Heart left ventricle (tissue), 13 donors: ENCODE results near the gene SLC23A3.

Experiments used
- CTCF ChIP-seq, 12 donors: fragments of 200-600 bp; sonication (generic) in 4 of 12; IDR thresholded peaks; one replicate each; pipeline versions ENCODE4 v1.5.0 to v1.8.0; 2018 to 2022; ENCODE audit warnings: antibody characterized with exemption in 12 of 12, mild to moderate bottlenecking in 5 of 12
- POLR2A ChIP-seq, 2 donors: fragments of 450-650 bp; IDR thresholded peaks; one replicate each; pipeline ENCODE4 v1.6.1; 2017; ENCODE audit warnings: antibody characterized with exemption in 2 of 2, mild to moderate bottlenecking in 2 of 2, moderate library complexity in 2 of 2
- donor health status: ischemic (EF 13 %, LVEDD 7.1; RV severe dilation, severe dysfunction).
- donor health status: DM: no; HTN: yes; CAD: no.
- donor health status: DM: no; HTN: no; CAD: no.
- donor health status: ischemic (EF 25% LVEDD 6.9; RV normal size, moderate dysfunction).
- donor health status: ischemic (EF 25% LVEDD 5.7; RV mildly dilated, moderate dysfunction).
- donor health status: ischemic (EF 35%, LVEDD 5.7; RV mildly dilated, moderate dysfunction).
- donor health status: nonischemic (EF 11% LVEDD 7.7; RV severe dilation, severe dysfunction).
- donor health status: DM: yes; HTN: yes; CAD: no.
- donor health status: PGD.
- donor health status: ischemic (EF 29% LVEDD 5.4; RV normal size, mild dysfunction).
- donor health status: nonischemic (EF 23%, LVEDD 6.1; RV moderate dilation, normal function).

- TF ChIP-seq CTCF (IDR thresholded peaks at IDR 0.05) (no peak), POLR2A (IDR thresholded peaks at IDR 0.05) (no peak)
Measured at GRCh38 chr2:219210886-219211362, 41.1 kb upstream of the SLC23A3 start.
